NCI-H2227 (cell line): ENCODE measurements around the gene SLC25A17.
"Not testable (repeated sequence)": the region's sequence is repeated elsewhere in the genome, so short reads cannot be mapped to it uniquely, and the experiment has no call there.

Experiments
- DNase-seq: peaks from one replicate; lab custom pipeline; 2025; ENCODE audit not compliant: unreplicated experiment; lab: John Stamatoyannopoulos, UW

The SLC25A17 gene

GRCh38 chr22:40819599-40820140 lies 524 bp upstream of the SLC25A17 start:
- DNase-seq = no peak

- DNase-seq = no peak
Measured at GRCh38 chr22:40818192-40818746, 877 bp downstream of the SLC25A17 start.

- no peak for DNase-seq
Measured at GRCh38 chr22:40817737-40818136, 1.4 kb downstream of the SLC25A17 start.

GRCh38 chr22:40813912-40814315 lies 5.2 kb downstream of the SLC25A17 start:
- no peak for DNase-seq

GRCh38 chr22:40808018-40808841 lies 10.9 kb downstream of the SLC25A17 start:
- no peak for DNase-seq

- DNase-seq = no peak
Measured at GRCh38 chr22:40806711-40807110, 12.4 kb downstream of the SLC25A17 start.

GRCh38 chr22:40805699-40806203 lies 13.4 kb downstream of the SLC25A17 start:
- DNase-seq = no peak

- DNase-seq = no peak
Measured at GRCh38 chr22:40805239-40805638, 13.9 kb downstream of the SLC25A17 start.

- no peak for DNase-seq
Measured at GRCh38 chr22:40803321-40803720, 15.8 kb downstream of the SLC25A17 start.

GRCh38 chr22:40799008-40799407 lies 20.1 kb downstream of the SLC25A17 start:
- DNase-seq = no peak

GRCh38 chr22:40797427-40797826 lies 21.7 kb downstream of the SLC25A17 start:
- no peak for DNase-seq

- no peak for DNase-seq
Measured at GRCh38 chr22:40792451-40792850, 26.7 kb downstream of the SLC25A17 start.

GRCh38 chr22:40791241-40791640 lies 27.9 kb downstream of the SLC25A17 start:
- DNase-seq = no peak

GRCh38 chr22:40789131-40789530 lies 30.0 kb downstream of the SLC25A17 start:
- DNase-seq = no peak

GRCh38 chr22:40782521-40782920 lies 36.6 kb downstream of the SLC25A17 start:
- DNase-seq = no peak

GRCh38 chr22:40781749-40782148 lies 37.4 kb downstream of the SLC25A17 start:
- DNase-seq = not testable (repeated sequence)

- no peak for DNase-seq
Measured at GRCh38 chr22:40769761-40770160, 49.4 kb downstream of the SLC25A17 start.

GRCh38 chr22:40768206-40768605 lies 50.9 kb downstream of the SLC25A17 start:
- DNase-seq = no peak

GRCh38 chr22:40766956-40767355 lies 52.2 kb downstream of the SLC25A17 start:
- DNase-seq = no peak

GRCh38 chr22:40764763-40765441 lies 54.2 kb downstream of the SLC25A17 start:
- no peak for DNase-seq

GRCh38 chr22:40759294-40759840 lies 59.8 kb downstream of the SLC25A17 start:
- DNase-seq = no peak
